HCT116 (cell line): ENCODE measurements around the gene ITPR1. TPM values are rescaled to one million over a fixed set of nuclear protein-coding genes. Genes with fewer than 3 reads are reported as not detected.

ENCODE experiments used
- ATAC-seq: fragments of 200-7000 bp; cut with Tn5 transposase; 2 replicates; pipeline ENCODE4 v1.9.1; 2020; ENCODE audit warnings: mild to moderate bottlenecking, moderate library complexity
- BruUV-seq: library from RNA; stranded (reverse); fragments of 400-500 nt; replicated peaks from 2 replicates; lab custom pipeline; 2021; lab: Mats Ljungman, UMichigan
- CTCF ChIA-PET: fragments of 300-600 bp; sonication (Branson Sonifier 250); formaldehyde crosslinking; loops from one replicate; lab custom pipeline; 2021; ENCODE audit warnings: antibody characterized with exemption; lab: Charles Lee
- POLR2A ChIA-PET: fragments of 300-600, 350-600 bp; sonication (Branson Sonifier 250); formaldehyde crosslinking; loops from one replicate; lab custom pipeline; 2021; ENCODE audit warnings: antibody characterized with exemption; lab: Charles Lee
- RAD21 ChIA-PET, 2 experiments: fragments of 300-600 bp; sonication (Branson Sonifier 250); formaldehyde crosslinking; loops; one replicate each; lab custom pipeline; 2023; ENCODE audit warnings: low total read pairs in 2 of 2; ENCODE audit not compliant: uncharacterized antibody in 2 of 2, unreplicated experiment in 2 of 2, low non-redundant PET in 1 of 2; lab: Charles Lee
- DNase-seq: peaks from one replicate; pipeline ENCODE4 v3.0.0-alpha.2; 2010; ENCODE audit warnings: low read depth, low spot score
- H2AFZ ChIP-seq: fragments of 200-600 bp; shearing (Covaris generic), sonication (generic); 2 replicates; pipeline ENCODE4 v1.6.1; 2017; ENCODE audit warnings: low read depth, mixed run types, mixed read lengths, antibody characterized with exemption, low read length; ENCODE audit not compliant: poor library complexity, severe bottlenecking
- H3K27ac ChIP-seq: 2 replicates; pipeline ENCODE4 v1.5.1; 2012; ENCODE audit warnings: low read depth, low read length
- H3K27me3 ChIP-seq: fragments of 200-600 bp; sonication (generic); 2 replicates; pipeline ENCODE4 v1.6.1; 2016; ENCODE audit warnings: mixed run types, low read length, mixed read lengths; ENCODE audit not compliant: insufficient read depth
- H3K36me3 ChIP-seq, 2 experiments: fragments of 200-500 bp in 1 of 2; fragments of 200-600 bp in 1 of 2; sonication (Bioruptor generic) in 1 of 2; sonication (generic) in 1 of 2; 2 replicates each; pipeline versions ENCODE4 v1.5.1 to v1.6.1; 2014 to 2016; ENCODE audit warnings: low read length in 2 of 2, inconsistent platforms in 1 of 2, mixed read lengths in 1 of 2, mixed run types in 1 of 2; ENCODE audit not compliant: insufficient read depth in 2 of 2, control insufficient read depth in 1 of 2
- H3K4me1 ChIP-seq, 2 experiments: fragments of 200-600 bp in 1 of 2; sonication (generic) in 1 of 2; 2 replicates each; pipeline versions ENCODE4 v1.5.1 to v1.6.1; 2012 to 2017; ENCODE audit warnings: low read length in 2 of 2, inconsistent platforms in 1 of 2, mild to moderate bottlenecking in 1 of 2, mixed read lengths in 1 of 2, mixed run types in 1 of 2, moderate library complexity in 1 of 2; ENCODE audit not compliant: insufficient read depth in 2 of 2, control insufficient read depth in 1 of 2
- H3K4me2 ChIP-seq: fragments of 200-600 bp; sonication (generic); 2 replicates; pipeline ENCODE4 v1.6.1; 2017; ENCODE audit warnings: mixed run types, low read length, mixed read lengths
- H3K4me3 ChIP-seq, 2 experiments: fragments of 200-600 bp in 1 of 2; sonication (generic) in 1 of 2; replicated peaks in 1 of 2; 2 replicates each; pipeline ENCODE4 v1.5.1; 2011 to 2016; ENCODE audit warnings: low read length in 2 of 2, control low read depth in 1 of 2, low read depth in 1 of 2, mild to moderate bottlenecking in 1 of 2, mixed read lengths in 1 of 2, mixed run types in 1 of 2
- H3K79me2 ChIP-seq: fragments of 200-600 bp; sonication (generic); 2 replicates; pipeline ENCODE4 v1.6.1; 2017; ENCODE audit warnings: mild to moderate bottlenecking, mixed run types, low read length, moderate library complexity, mixed read lengths; ENCODE audit not compliant: insufficient read depth
- H3K9ac ChIP-seq: fragments of 200-600 bp; sonication (generic); 2 replicates; pipeline ENCODE4 v1.6.1; 2016; ENCODE audit warnings: low read length, mixed read lengths
- H3K9me2 ChIP-seq: fragments of 200-600 bp; sonication (generic), shearing (Covaris generic); 2 replicates; pipeline ENCODE4 v1.6.1; 2017; ENCODE audit warnings: mixed run types, mild to moderate bottlenecking, moderate library complexity; ENCODE audit not compliant: insufficient read depth
- H3K9me3 ChIP-seq, 2 experiments: fragments of 200-500 bp in 1 of 2; fragments of 200-600 bp in 1 of 2; sonication (Bioruptor generic) in 1 of 2; sonication (generic) in 1 of 2; 2 replicates each; pipeline ENCODE4 v1.6.1; 2014 to 2017; ENCODE audit warnings: low read length in 2 of 2, mixed read lengths in 2 of 2, inconsistent platforms in 1 of 2, low read depth in 1 of 2, mild to moderate bottlenecking in 1 of 2, mixed run types in 1 of 2, moderate library complexity in 1 of 2; ENCODE audit not compliant: control insufficient read depth in 1 of 2, insufficient read depth in 1 of 2
- H4K20me1 ChIP-seq: fragments of 200-600 bp; sonication (generic), shearing (Covaris generic); 2 replicates; pipeline ENCODE4 v1.6.1; 2017; ENCODE audit warnings: mixed run types, mild to moderate bottlenecking, moderate library complexity; ENCODE audit not compliant: insufficient read depth
- CBX3 ChIP-seq: IDR thresholded peaks from 2 replicates; pipeline ENCODE4 v1.6.1; 2012; ENCODE audit warnings: low read depth
- CEBPB ChIP-seq: IDR thresholded peaks from 2 replicates; pipeline ENCODE4 v1.6.1; 2012; ENCODE audit warnings: low read depth
- ELF1 ChIP-seq: IDR thresholded peaks from 2 replicates; pipeline ENCODE4 v1.6.1; 2012; ENCODE audit warnings: low read depth, borderline replicate concordance
- EZH2 ChIP-seq: fragments of 200-600 bp; sonication (generic); IDR thresholded peaks from 2 replicates; pipeline ENCODE4 v1.6.1; 2017; ENCODE audit warnings: antibody characterized with exemption, mixed run types
- EZH2phosphoT487 ChIP-seq: fragments of 200-600 bp; IDR thresholded peaks from 2 replicates; pipeline ENCODE4 v1.6.1; 2018; ENCODE audit warnings: antibody characterized with exemption, borderline replicate concordance
- FOSL1 ChIP-seq: IDR thresholded peaks from 2 replicates; pipeline ENCODE4 v1.6.1; 2012; ENCODE audit warnings: low read depth
- JUND ChIP-seq: IDR thresholded peaks from 2 replicates; pipeline ENCODE4 v1.6.1; 2012
- POLR2A ChIP-seq: IDR thresholded peaks from 2 replicates; pipeline ENCODE4 v1.7.0; 2011; ENCODE audit warnings: borderline replicate concordance; ENCODE audit not compliant: insufficient read depth, insufficient read length; ENCODE audit errors: extremely low read depth
- POLR2AphosphoS5 ChIP-seq: IDR thresholded peaks from 2 replicates; pipeline ENCODE4 v1.6.1; 2011; ENCODE audit warnings: mild to moderate bottlenecking, low read depth, low read length, moderate library complexity
- SIN3A ChIP-seq: IDR thresholded peaks from 2 replicates; pipeline ENCODE4 v1.6.1; 2012; ENCODE audit warnings: low read depth
- SP1 ChIP-seq: IDR thresholded peaks from 2 replicates; pipeline ENCODE4 v1.6.1; 2012; ENCODE audit warnings: low read depth
- SRF ChIP-seq: IDR thresholded peaks from 2 replicates; pipeline ENCODE4 v1.6.1; 2012; ENCODE audit warnings: low read depth
- TCF7L2 ChIP-seq: IDR thresholded peaks from 2 replicates; pipeline ENCODE4 v1.7.0; 2011; ENCODE audit warnings: borderline replicate concordance, inconsistent platforms; ENCODE audit not compliant: insufficient read depth, insufficient read length; ENCODE audit errors: extremely low read depth
- YY1 ChIP-seq: IDR thresholded peaks from 2 replicates; pipeline ENCODE4 v1.6.1; 2011; ENCODE audit warnings: low read length, low read depth, moderate library complexity, mild to moderate bottlenecking; ENCODE audit not compliant: insufficient replicate concordance; ENCODE audit errors: extremely low read depth
- ZFX ChIP-seq: fragments of 450-650 bp; IDR thresholded peaks from 2 replicates; pipeline ENCODE4 v1.6.1; 2017
- intact Hi-C: fragments of 100-400 bp; cut with micrococcal nuclease; formaldehyde crosslinking; loops from 2 replicates; pipeline ENCODE4 v1.10.0; 2022
- total RNA-seq: library from RNA; stranded (reverse); gene quantifications from one replicate; pipeline ENCODE4 v1.2.1, GENCODE V29; 2021; ENCODE audit not compliant: unreplicated experiment
- TF ChIP-seq, protein P1 (sequence below): IDR thresholded peaks from 2 replicates; pipeline ENCODE4 v1.6.1; 2012
- TF ChIP-seq, protein P2 (sequence below), 3 experiments: fragments of 200-600 bp in 1 of 3; sonication (generic) in 1 of 3; IDR thresholded peaks in 2 of 3; conservative IDR thresholded peaks in 1 of 3; 2 replicates each; pipeline ENCODE4 v1.5.1; 2012 to 2017; ENCODE audit warnings: low read depth in 2 of 3, low read length in 2 of 3, antibody characterized with exemption in 1 of 3, borderline replicate concordance in 1 of 3, control low read depth in 1 of 3, mild to moderate bottlenecking in 1 of 3, mixed read lengths in 1 of 3, mixed run types in 1 of 3, moderate library complexity in 1 of 3; ENCODE audit not compliant: insufficient read depth in 1 of 3
- TF ChIP-seq, protein P3 (sequence below): IDR thresholded peaks from 2 replicates; pipeline ENCODE4 v1.6.1; 2012; ENCODE audit warnings: low read depth

ITPR1 gene
- total RNA-seq, 1 experiment from 2014 or later, result 9.2 TPM

DNA sequence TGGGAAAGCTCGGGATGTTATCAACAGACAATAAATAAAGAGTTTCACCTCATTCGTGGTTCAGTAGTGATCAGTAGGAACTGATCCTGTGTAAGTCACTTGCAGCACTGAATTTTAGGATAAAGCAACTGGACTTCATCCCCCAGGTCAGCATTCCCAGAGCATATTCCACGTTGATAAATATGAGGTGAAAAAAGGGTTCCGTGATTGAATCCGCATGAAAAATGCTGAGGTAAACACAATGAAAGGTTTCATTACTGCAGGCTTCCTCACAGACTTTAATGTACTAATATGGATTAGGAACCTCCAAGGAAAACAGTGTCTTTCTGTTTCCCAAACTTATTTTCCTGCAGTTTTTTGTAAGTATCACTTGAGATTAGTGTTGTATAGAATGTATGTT, 308.7 kb downstream of the ITPR1 start:
- H4K20me1 ChIP-seq, result no peaks in the 10 kb centered on the region
- ATAC-seq, result no peak
- H3K9me2 ChIP-seq, result no peaks in the 10 kb centered on the region
- H2AFZ ChIP-seq, result no peak overlapping the region
- no peaks in the 10 kb centered on the region for H3K79me2 ChIP-seq
- ChIA-PET POLR2A (no interaction called here), CTCF (no interaction called here), RAD21 (no interaction called here)
- H3K36me3 ChIP-seq, result no peaks in the 10 kb centered on the region
- peaks cover 4% of the 10 kb centered on the region; the same call in 1 of the 2 replicates for H3K27me3 ChIP-seq
- H3K9me3 ChIP-seq, result no peaks in the 10 kb centered on the region
- TF ChIP-seq SP1, result no peak
- no peak for TF ChIP-seq FOSL1
- no peak for TF ChIP-seq EZH2phosphoT487
- no peak for TF ChIP-seq CBX3
- TF ChIP-seq TCF7L2, result no peak
- no peak for TF ChIP-seq EZH2
- TF ChIP-seq JUND, result no peak
- no peak for TF ChIP-seq ELF1
- intact Hi-C loops, result no loop called here
- H3K4me1 ChIP-seq, result peaks cover 0 to 3% of the 10 kb centered on the region in 2 experiments; a peak in 1 of 4 replicates
- no peak overlapping the region for H3K27ac ChIP-seq
- H3K4me2 ChIP-seq, result no peak overlapping the region
- no peak overlapping the region for H3K4me3 ChIP-seq
- no TSS peak for BruUV-seq
- no peak overlapping the region for H3K9ac ChIP-seq
- DNase-seq, result no peak

DNA sequence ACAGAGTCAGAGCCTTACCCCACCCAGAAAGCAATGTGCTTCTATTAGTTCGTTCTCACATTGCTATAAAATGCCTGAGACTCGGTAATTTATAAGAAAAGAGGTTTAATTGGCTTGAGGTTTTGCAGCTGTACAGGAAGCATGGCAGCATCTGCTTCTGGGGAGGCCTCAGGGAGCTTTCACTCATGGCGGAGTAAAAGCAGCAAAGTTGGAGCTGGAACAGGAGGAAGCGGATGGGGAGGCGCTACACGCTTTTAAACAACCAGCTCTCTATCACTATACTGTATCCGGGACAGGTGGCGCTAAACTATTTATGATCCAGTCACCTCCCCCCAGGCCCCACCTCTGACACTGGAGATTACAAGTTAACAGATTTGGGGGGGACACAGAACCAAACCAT, 309.8 kb downstream of the ITPR1 start:
- ChIA-PET CTCF (no interaction called here), POLR2A (no interaction called here), RAD21 (no interaction called here)
- Histone ChIP-seq H3K4me1 (peaks cover 0 to 3% of the 10 kb centered on the region in 2 experiments; a peak in 1 of 4 replicates), H3K27me3 (peaks cover 4% of the 10 kb centered on the region; the same call in 1 of the 2 replicates), H3K27ac (no peak overlapping the region), H3K9ac (no peak overlapping the region), H2AFZ (no peak overlapping the region), H3K4me3 (no peak overlapping the region), H3K36me3 (no peaks in the 10 kb centered on the region), H3K79me2 (no peaks in the 10 kb centered on the region), H4K20me1 (no peaks in the 10 kb centered on the region), H3K9me3 (no peaks in the 10 kb centered on the region), H3K9me2 (no peaks in the 10 kb centered on the region), H3K4me2 (no peak overlapping the region)
- peak; percentile 44 for ATAC-seq
- intact Hi-C loops, result no loop called here
- no TSS peak for BruUV-seq
- no peak for DNase-seq
- TF ChIP-seq, protein P1, sequence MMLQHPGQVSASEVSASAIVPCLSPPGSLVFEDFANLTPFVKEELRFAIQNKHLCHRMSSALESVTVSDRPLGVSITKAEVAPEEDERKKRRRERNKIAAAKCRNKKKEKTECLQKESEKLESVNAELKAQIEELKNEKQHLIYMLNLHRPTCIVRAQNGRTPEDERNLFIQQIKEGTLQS, result no peak
- no peak for TF ChIP-seq FOSL1
- TF ChIP-seq CEBPB, result no peak
- TF ChIP-seq ZFX, result no peak
- no peak for TF ChIP-seq POLR2AphosphoS5
- TF ChIP-seq, protein P2, sequence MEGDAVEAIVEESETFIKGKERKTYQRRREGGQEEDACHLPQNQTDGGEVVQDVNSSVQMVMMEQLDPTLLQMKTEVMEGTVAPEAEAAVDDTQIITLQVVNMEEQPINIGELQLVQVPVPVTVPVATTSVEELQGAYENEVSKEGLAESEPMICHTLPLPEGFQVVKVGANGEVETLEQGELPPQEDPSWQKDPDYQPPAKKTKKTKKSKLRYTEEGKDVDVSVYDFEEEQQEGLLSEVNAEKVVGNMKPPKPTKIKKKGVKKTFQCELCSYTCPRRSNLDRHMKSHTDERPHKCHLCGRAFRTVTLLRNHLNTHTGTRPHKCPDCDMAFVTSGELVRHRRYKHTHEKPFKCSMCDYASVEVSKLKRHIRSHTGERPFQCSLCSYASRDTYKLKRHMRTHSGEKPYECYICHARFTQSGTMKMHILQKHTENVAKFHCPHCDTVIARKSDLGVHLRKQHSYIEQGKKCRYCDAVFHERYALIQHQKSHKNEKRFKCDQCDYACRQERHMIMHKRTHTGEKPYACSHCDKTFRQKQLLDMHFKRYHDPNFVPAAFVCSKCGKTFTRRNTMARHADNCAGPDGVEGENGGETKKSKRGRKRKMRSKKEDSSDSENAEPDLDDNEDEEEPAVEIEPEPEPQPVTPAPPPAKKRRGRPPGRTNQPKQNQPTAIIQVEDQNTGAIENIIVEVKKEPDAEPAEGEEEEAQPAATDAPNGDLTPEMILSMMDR (IDR thresholded peaks at IDR 0.05 in 2 of 3, conservative IDR thresholded peaks at IDR 0.05 in 1 of 3; ENCODE audit: borderline replicate concordance in 1 of 3, insufficient read depth in 1 of 3, low read depth in 2 of 3, low read length in 2 of 3), result peak in 1 of 3 experiments; percentile 44; a peak in 1 of 6 replicates
- TF ChIP-seq SIN3A, result no peak
- no peak for TF ChIP-seq ELF1
- TF ChIP-seq, protein P3, sequence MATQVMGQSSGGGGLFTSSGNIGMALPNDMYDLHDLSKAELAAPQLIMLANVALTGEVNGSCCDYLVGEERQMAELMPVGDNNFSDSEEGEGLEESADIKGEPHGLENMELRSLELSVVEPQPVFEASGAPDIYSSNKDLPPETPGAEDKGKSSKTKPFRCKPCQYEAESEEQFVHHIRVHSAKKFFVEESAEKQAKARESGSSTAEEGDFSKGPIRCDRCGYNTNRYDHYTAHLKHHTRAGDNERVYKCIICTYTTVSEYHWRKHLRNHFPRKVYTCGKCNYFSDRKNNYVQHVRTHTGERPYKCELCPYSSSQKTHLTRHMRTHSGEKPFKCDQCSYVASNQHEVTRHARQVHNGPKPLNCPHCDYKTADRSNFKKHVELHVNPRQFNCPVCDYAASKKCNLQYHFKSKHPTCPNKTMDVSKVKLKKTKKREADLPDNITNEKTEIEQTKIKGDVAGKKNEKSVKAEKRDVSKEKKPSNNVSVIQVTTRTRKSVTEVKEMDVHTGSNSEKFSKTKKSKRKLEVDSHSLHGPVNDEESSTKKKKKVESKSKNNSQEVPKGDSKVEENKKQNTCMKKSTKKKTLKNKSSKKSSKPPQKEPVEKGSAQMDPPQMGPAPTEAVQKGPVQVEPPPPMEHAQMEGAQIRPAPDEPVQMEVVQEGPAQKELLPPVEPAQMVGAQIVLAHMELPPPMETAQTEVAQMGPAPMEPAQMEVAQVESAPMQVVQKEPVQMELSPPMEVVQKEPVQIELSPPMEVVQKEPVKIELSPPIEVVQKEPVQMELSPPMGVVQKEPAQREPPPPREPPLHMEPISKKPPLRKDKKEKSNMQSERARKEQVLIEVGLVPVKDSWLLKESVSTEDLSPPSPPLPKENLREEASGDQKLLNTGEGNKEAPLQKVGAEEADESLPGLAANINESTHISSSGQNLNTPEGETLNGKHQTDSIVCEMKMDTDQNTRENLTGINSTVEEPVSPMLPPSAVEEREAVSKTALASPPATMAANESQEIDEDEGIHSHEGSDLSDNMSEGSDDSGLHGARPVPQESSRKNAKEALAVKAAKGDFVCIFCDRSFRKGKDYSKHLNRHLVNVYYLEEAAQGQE, result no peak
- no peak for TF ChIP-seq POLR2A
- no peak for TF ChIP-seq SRF
- no peak for TF ChIP-seq YY1
